Measurements from ENCODE around the gene SUSD3. TPM values are rescaled to one million over a fixed set of nuclear protein-coding genes. Genes with fewer than 3 reads are reported as not detected.

Gene SUSD3
- total and polyA plus RNA-seq, 2 of the 8 experiments (the other 6 are each of a cell fraction or from before 2014, with no cell fraction given), result 5.5 to 35.4 TPM

- TF ChIP-seq ATF2 (IDR thresholded peaks at IDR 0.05; ENCODE audit: low read length) (no peak), SP1 (IDR thresholded peaks at IDR 0.05; ENCODE audit: low read depth, low read length) (no peak), ASH2L (IDR thresholded peaks at IDR 0.05; ENCODE audit: low read length) (no peak), JUND (IDR thresholded peaks at IDR 0.05; ENCODE audit: low read length) (no peak)
These were observed 55.9 kb downstream of the SUSD3 start (continued) for GRCh38 chr9:93114169-93114983.

Measured in H1 (cell line).